Kidney (tissue), 14 donors: ENCODE measurements around the gene AFF3. TPM values are rescaled to one million over a fixed set of nuclear protein-coding genes. Genes with fewer than 3 reads are reported as not detected.

ENCODE experiments used
- DNase-seq, 5 donors: peaks; one replicate each; pipeline ENCODE4 v3.0.0-alpha.2; 2013 to 2020
- FAIRE-seq: peaks from 2 replicates; lab custom pipeline; 2012; peaks lifted over from hg19 to GRCh38; lab: Jason Lieb, UNC
- H3K27ac ChIP-seq, 2 donors: one replicate each; pipeline ENCODE4 v1.7.0; 2013; ENCODE audit warnings: low read depth in 2 of 2, low read length in 2 of 2, inconsistent platforms in 1 of 2
- H3K27me3 ChIP-seq: one replicate; pipeline ENCODE4 v1.7.1; 2013; ENCODE audit warnings: low read length, inconsistent platforms; ENCODE audit not compliant: control insufficient read depth, insufficient read depth
- H3K36me3 ChIP-seq, 3 donors: one replicate each; pipeline versions ENCODE4 v1.7.0 to v1.7.1; 2013; ENCODE audit warnings: low read length in 3 of 3, control low read depth in 1 of 3, inconsistent platforms in 1 of 3; ENCODE audit not compliant: insufficient read depth in 3 of 3, control insufficient read depth in 2 of 3
- H3K4me1 ChIP-seq, 3 donors: one replicate each; pipeline versions ENCODE4 v1.7.0 to v1.7.1; 2013; ENCODE audit warnings: low read length in 3 of 3, inconsistent platforms in 1 of 3, low read depth in 1 of 3; ENCODE audit not compliant: control insufficient read depth in 2 of 3, insufficient read depth in 2 of 3
- H3K4me3 ChIP-seq, 3 donors: one replicate each; pipeline versions ENCODE4 v1.7.0 to v1.8.1; 2013; ENCODE audit warnings: low read length in 3 of 3, control low read depth in 1 of 3, inconsistent platforms in 1 of 3
- H3K9ac ChIP-seq, 3 donors: one replicate each; pipeline versions ENCODE4 v1.7.0 to v1.7.1; 2013; ENCODE audit warnings: low read length in 3 of 3, control low read depth in 1 of 3, inconsistent platforms in 1 of 3
- H3K9me3 ChIP-seq, 3 donors: one replicate each; pipeline versions ENCODE4 v1.7.0 to v1.7.1; 2013; ENCODE audit warnings: low read length in 3 of 3, control low read depth in 1 of 3, inconsistent platforms in 1 of 3; ENCODE audit not compliant: control insufficient read depth in 2 of 3, insufficient read depth in 1 of 3
- intact Hi-C: fragments of 100-400 bp; cut with DNase I; formaldehyde crosslinking; loops from one replicate; pipeline ENCODE4 v1.11.1; 2022
- polyA plus RNA-seq: library from polyadenylated mRNA; stranded (reverse); fragments of 350-450 nt; fragmentation: Illumina TruSeq; extraction: RNeasy Lipid Tissue Mini Kit (QIAGEN cat#74804); gene quantifications from one replicate; pipeline ENCODE4 v1.2.3, GENCODE V29; 2014; ENCODE audit warnings: low read depth, low replicate concordance; ENCODE audit not compliant: insufficient read depth
- total RNA-seq: library from RNA; stranded (reverse); fragmentation: NEBNext Ultra II Directional; extraction: Animal tissue kit (Norgen Biotek cat#: 25700); gene quantifications from one replicate; pipeline ENCODE4 v1.2.1, GENCODE V29; 2021
- TF ChIP-seq, protein P1 (sequence below): IDR thresholded peaks from 3 replicates; pipeline ENCODE4 v1.5.1; 2012; ENCODE audit warnings: mild to moderate bottlenecking, moderate library complexity, borderline replicate concordance; ENCODE audit not compliant: insufficient read depth; ENCODE audit errors: extremely low read depth
- donor health status: control.
- donor health status: control.
- donor health status: control.
- donor health status: control.
- donor health status: control.
- donor health status: DM: yes; HTN: yes; CAD: no.
- donor health status: Normal renal cell carcinoma (clear cell type).

The AFF3 gene
- total and polyA plus RNA-seq, 2 donors from 2014 or later, result 0.65 to 11.0 TPM

- no peak overlapping the region for H3K27ac ChIP-seq
- H3K4me1 ChIP-seq, result no peaks in the 10 kb centered on the region
Observed at GRCh38 chr2:99836690-99837605, 305.4 kb downstream of the AFF3 start.

GRCh38 chr2:99834426-99834825, 308.0 kb downstream of the AFF3 start:
- Histone ChIP-seq H3K27ac (no peak overlapping the region), H3K9ac (no peak overlapping the region), H3K4me3 (no peak overlapping the region), H3K36me3 (no peaks in the 10 kb centered on the region), H3K27me3 (no peaks in the 10 kb centered on the region), H3K9me3 (no peaks in the 10 kb centered on the region), H3K4me1 (no peaks in the 10 kb centered on the region)
- no peak for DNase-seq
- intact Hi-C loops, result no loop called here
- FAIRE-seq, result no peak
- TF ChIP-seq, protein P1, sequence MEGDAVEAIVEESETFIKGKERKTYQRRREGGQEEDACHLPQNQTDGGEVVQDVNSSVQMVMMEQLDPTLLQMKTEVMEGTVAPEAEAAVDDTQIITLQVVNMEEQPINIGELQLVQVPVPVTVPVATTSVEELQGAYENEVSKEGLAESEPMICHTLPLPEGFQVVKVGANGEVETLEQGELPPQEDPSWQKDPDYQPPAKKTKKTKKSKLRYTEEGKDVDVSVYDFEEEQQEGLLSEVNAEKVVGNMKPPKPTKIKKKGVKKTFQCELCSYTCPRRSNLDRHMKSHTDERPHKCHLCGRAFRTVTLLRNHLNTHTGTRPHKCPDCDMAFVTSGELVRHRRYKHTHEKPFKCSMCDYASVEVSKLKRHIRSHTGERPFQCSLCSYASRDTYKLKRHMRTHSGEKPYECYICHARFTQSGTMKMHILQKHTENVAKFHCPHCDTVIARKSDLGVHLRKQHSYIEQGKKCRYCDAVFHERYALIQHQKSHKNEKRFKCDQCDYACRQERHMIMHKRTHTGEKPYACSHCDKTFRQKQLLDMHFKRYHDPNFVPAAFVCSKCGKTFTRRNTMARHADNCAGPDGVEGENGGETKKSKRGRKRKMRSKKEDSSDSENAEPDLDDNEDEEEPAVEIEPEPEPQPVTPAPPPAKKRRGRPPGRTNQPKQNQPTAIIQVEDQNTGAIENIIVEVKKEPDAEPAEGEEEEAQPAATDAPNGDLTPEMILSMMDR, result no peak

More at GRCh38 chr2:99836690-99837605, 305.4 kb downstream of the AFF3 start:
- intact Hi-C loops, result no loop called here
- H3K4me3 ChIP-seq, result no peak overlapping the region
- H3K9me3 ChIP-seq, result no peaks in the 10 kb centered on the region
- TF ChIP-seq, protein P1, result no peak
- FAIRE-seq, result no peak
- no peak overlapping the region for H3K9ac ChIP-seq
- no peak for DNase-seq
- no peaks in the 10 kb centered on the region for H3K27me3 ChIP-seq
- no peaks in the 10 kb centered on the region for H3K36me3 ChIP-seq

DNA sequence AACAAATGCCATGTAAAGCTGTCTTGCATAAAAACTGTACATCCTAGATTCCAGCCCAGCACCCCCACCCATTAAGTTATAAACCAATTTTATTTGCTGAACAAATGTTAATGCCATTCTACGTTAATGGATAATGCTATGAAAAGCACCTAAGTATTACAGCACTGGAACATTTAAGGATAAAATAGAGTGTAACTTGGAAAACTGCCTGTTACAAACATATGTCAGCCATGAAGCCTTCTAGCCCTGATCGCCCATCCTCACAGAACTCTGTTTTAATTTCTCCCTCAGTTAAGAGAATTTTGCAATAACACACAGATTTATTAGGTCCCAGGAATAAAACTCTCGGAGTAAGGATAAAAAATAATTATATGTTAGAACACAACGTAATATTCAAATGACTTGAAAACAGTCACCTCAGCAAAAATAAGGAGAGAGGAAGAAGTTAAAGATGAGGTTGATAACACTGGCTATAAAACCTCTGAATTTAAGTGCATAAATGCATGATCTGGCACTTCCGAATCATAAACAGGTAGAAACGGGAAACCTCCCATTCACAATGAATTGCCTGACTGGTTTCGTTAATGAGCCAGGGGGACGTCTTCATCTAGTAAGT, 308.7 kb downstream of the AFF3 start:
- intact Hi-C loops, result no loop called here
- no peak overlapping the region for H3K9ac ChIP-seq
- TF ChIP-seq, protein P1, result no peak
- FAIRE-seq (no peak), DNase-seq (no peak)
- no peaks in the 10 kb centered on the region for H3K4me1 ChIP-seq
- H3K27me3 ChIP-seq, result no peaks in the 10 kb centered on the region
- H3K36me3 ChIP-seq, result no peaks in the 10 kb centered on the region
- no peak overlapping the region for H3K4me3 ChIP-seq
- no peak overlapping the region for H3K27ac ChIP-seq
- no peaks in the 10 kb centered on the region for H3K9me3 ChIP-seq
